Activated B cell treated with CpG ODN at 0.5 μM for 24 hours (primary cell): ENCODE measurements around the gene THOC2. TPM values are rescaled to one million over a fixed set of nuclear protein-coding genes. Genes with fewer than 3 reads are reported as not detected.
"Not testable (repeated sequence)": the region's sequence is repeated elsewhere in the genome, so short reads cannot be mapped to it uniquely, and the experiment has no call there.

Experiments
- ATAC-seq: fragments of 200-7000 bp; cut with Tn5 transposase; one replicate; pipeline ENCODE4 v1.10.0; 2021; ENCODE audit warnings: low read depth, mild to moderate bottlenecking, moderate library complexity
- CTCF ChIA-PET: fragments of 350-600 bp; sonication (Branson Sonifier 250); formaldehyde crosslinking; loops from one replicate; lab custom pipeline; 2021; ENCODE audit warnings: antibody characterized with exemption; lab: Charles Lee
- POLR2A ChIA-PET: fragments of 350-600 bp; sonication (Branson Sonifier 250); formaldehyde crosslinking; loops from one replicate; lab custom pipeline; 2021; ENCODE audit warnings: antibody characterized with exemption; lab: Charles Lee
- DNase-seq: peaks from one replicate; pipeline ENCODE4 v3.0.0; 2022
- H3K27ac Mint-ChIP-seq: one replicate; pipeline ENCODE4 v1.8.0; 2020; ENCODE audit warnings: mixed read lengths
- H3K27me3 Mint-ChIP-seq: one replicate; pipeline ENCODE4 v1.8.0; 2021; ENCODE audit warnings: mixed read lengths
- H3K36me3 Mint-ChIP-seq: one replicate; pipeline ENCODE4 v1.8.0; 2021; ENCODE audit warnings: low read depth, mixed read lengths
- H3K4me1 Mint-ChIP-seq: one replicate; pipeline ENCODE4 v1.8.0; 2021; ENCODE audit warnings: mixed read lengths
- H3K4me3 Mint-ChIP-seq: one replicate; pipeline ENCODE4 v1.8.0; 2020; ENCODE audit warnings: mild to moderate bottlenecking, mixed read lengths
- H3K9me3 Mint-ChIP-seq: one replicate; pipeline ENCODE4 v1.8.0; 2020; ENCODE audit warnings: mixed read lengths
- CTCF ChIP-seq: fragments of 200-600 bp; IDR thresholded peaks from one replicate; pipeline ENCODE4 v1.8.0; 2022; ENCODE audit warnings: antibody characterized with exemption, mild to moderate bottlenecking
- intact Hi-C: fragments of 100-400 bp; cut with micrococcal nuclease; formaldehyde crosslinking; loops from one replicate; pipeline ENCODE4 v1.15.1; 2024
- total RNA-seq: library from RNA; stranded (reverse); gene quantifications from 2 replicates; pipeline ENCODE4 v1.2.3, GENCODE V29; 2022

The THOC2 gene
- total RNA-seq, 1 donor from 2014 or later, result 106 TPM

- H3K27ac Mint-ChIP-seq, result no peak overlapping the region
- H3K36me3 Mint-ChIP-seq, result peaks cover 8% of the 10 kb centered on the region
- no peak overlapping the region for H3K4me3 Mint-ChIP-seq
- ATAC-seq (no peak), DNase-seq (no peak)
- ChIA-PET POLR2A (no interaction called here), CTCF (no interaction called here)
- H3K4me1 Mint-ChIP-seq, result peaks cover 26% of the 10 kb centered on the region
- no peaks in the 10 kb centered on the region for H3K27me3 Mint-ChIP-seq
- no peak for TF ChIP-seq CTCF
- no peaks in the 10 kb centered on the region for H3K9me3 Mint-ChIP-seq
- intact Hi-C loops, result no loop called here
Measured at GRCh38 chrX:123720486-123720885, 12.4 kb downstream of the THOC2 start.

GRCh38 chrX:123713841-123714240 lies 19.0 kb downstream of the THOC2 start:
- intact Hi-C loops, result no loop called here
- ATAC-seq (no peak), DNase-seq (no peak)
- CTCF ChIA-PET, result no interaction called here
- POLR2A ChIA-PET, result no interaction called here
- Mint-ChIP-seq H3K36me3 (peaks cover 10% of the 10 kb centered on the region), H3K27ac (no peak overlapping the region), H3K4me1 (peaks cover 40% of the 10 kb centered on the region), H3K27me3 (no peaks in the 10 kb centered on the region), H3K9me3 (no peaks in the 10 kb centered on the region), H3K4me3 (no peak overlapping the region)
- no peak for TF ChIP-seq CTCF

GRCh38 chrX:123713434-123713833 lies 19.4 kb downstream of the THOC2 start:
- no peak for TF ChIP-seq CTCF
- ChIA-PET CTCF (no interaction called here), POLR2A (no interaction called here)
- ATAC-seq (no peak), DNase-seq (no peak)
- intact Hi-C loops, result no loop called here
- H3K4me1 Mint-ChIP-seq, result peaks cover 40% of the 10 kb centered on the region
- H3K27ac Mint-ChIP-seq, result no peak overlapping the region
- H3K9me3 Mint-ChIP-seq, result no peaks in the 10 kb centered on the region
- peaks cover 9% of the 10 kb centered on the region for H3K36me3 Mint-ChIP-seq
- no peaks in the 10 kb centered on the region for H3K27me3 Mint-ChIP-seq
- H3K4me3 Mint-ChIP-seq, result no peak overlapping the region

- H3K4me3 Mint-ChIP-seq, H3K27me3 Mint-ChIP-seq, H3K9me3 Mint-ChIP-seq, intact Hi-C loops, DNase-seq, H3K27ac Mint-ChIP-seq, POLR2A ChIA-PET, ATAC-seq: not testable (repeated sequence)
- peaks cover 15% of the 10 kb centered on the region for H3K36me3 Mint-ChIP-seq
- H3K4me1 Mint-ChIP-seq, result peaks cover 27% of the 10 kb centered on the region
- CTCF ChIA-PET, result interaction anchor here (0.6 kb wide), 1 partner anchor 280 kb away, joined by 3 read pairs; no protein-coding TSS in a partner anchor
Measured at GRCh38 chrX:123711201-123711600, 21.7 kb downstream of the THOC2 start.

GRCh38 chrX:123704781-123705180 lies 28.1 kb downstream of the THOC2 start:
- Mint-ChIP-seq H3K27ac (no peak overlapping the region), H3K4me3 (no peak overlapping the region), H3K4me1 (no peaks in the 10 kb centered on the region), H3K27me3 (no peaks in the 10 kb centered on the region), H3K9me3 (no peaks in the 10 kb centered on the region), H3K36me3 (peaks cover 16% of the 10 kb centered on the region)
- TF ChIP-seq CTCF, result no peak
- ChIA-PET CTCF (no interaction called here), POLR2A (no interaction called here)
- no peak for DNase-seq
- intact Hi-C loops, result no loop called here
- no peak for ATAC-seq

- intact Hi-C loops, result no loop called here
- H3K27me3 Mint-ChIP-seq, result no peaks in the 10 kb centered on the region
- TF ChIP-seq CTCF, result no peak
- H3K4me1 Mint-ChIP-seq, result no peaks in the 10 kb centered on the region
- POLR2A ChIA-PET, result no interaction called here
- no peak overlapping the region for H3K4me3 Mint-ChIP-seq
- ATAC-seq (no peak), DNase-seq (no peak)
- H3K36me3 Mint-ChIP-seq, result peaks cover 16% of the 10 kb centered on the region
- no peak overlapping the region for H3K27ac Mint-ChIP-seq
- no peaks in the 10 kb centered on the region for H3K9me3 Mint-ChIP-seq
- CTCF ChIA-PET, result no interaction called here
Measured at GRCh38 chrX:123698979-123699520, 33.8 kb downstream of the THOC2 start.
